GF-D8 (cell line): ENCODE results near the gene PDXK.

Experiments used
- DNase-seq: peaks from one replicate; lab custom pipeline; 2025; lab: John Stamatoyannopoulos, UW

PDXK gene

GRCh38 chr21:43743947-43744346, 25.0 kb downstream of the PDXK start:
- no peak for DNase-seq

DNA sequence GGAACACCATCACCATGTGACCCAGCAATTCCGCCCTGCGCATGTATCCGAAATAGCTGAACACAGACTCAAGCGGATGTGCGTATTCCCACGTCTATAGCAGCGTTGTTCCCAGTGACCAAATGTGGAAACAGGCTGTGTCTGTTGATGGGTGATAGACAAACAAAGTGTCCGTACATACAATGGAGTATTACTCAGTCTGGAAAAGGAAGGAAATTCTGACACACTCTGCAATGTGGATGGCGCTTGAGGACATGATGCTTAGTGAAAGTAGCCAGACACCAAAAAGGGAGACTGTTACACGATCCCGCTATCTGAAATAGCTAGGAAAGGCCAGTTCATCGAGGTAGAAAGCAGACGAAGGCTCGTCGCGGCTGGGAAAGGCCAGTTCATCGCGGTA, 25.8 kb downstream of the PDXK start:
- DNase-seq: no peak

DNA sequence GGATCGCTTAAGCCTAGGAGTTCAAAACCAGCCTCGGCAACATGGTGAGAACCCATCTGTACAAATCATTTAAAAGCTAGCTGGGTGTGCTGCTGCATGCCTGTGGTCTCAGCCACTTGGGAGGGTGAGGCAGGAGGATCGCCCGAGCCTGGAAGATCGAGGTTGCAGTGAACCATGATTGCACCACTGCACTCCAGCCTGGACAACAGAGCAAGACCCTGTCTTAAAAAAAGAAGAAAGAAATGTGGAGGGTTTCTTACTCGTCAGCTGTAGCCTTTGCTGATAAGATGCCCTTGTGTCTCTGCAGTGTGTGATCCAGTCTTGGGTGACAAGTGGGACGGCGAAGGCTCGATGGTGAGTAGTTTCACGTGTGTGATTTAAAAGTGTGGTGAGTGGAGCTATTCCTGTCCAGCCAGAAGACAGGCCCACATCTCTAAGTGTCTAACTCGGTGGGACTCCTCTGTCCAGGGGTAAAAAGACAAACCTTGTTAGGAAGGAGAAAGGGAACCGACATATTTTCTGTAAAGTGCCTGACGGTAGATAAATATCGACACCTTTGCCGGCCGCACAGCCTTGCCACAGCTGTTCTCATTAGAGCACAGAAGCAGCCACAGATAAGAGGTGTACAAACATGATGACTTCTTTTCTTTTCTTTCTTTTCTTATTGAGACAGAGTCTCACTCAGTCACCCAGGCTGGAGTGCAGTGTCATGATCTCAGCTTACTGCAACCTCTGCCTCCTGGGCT, 27.0 kb downstream of the PDXK start:
- DNase-seq: no peak

- no peak for DNase-seq
These were observed 29.7 kb downstream of the PDXK start for GRCh38 chr21:43748622-43749021.

- DNase-seq: no peak
These were observed 30.8 kb downstream of the PDXK start for GRCh38 chr21:43749651-43750262.

GRCh38 chr21:43750339-43751033, 31.6 kb downstream of the PDXK start:
- DNase-seq: no peak

GRCh38 chr21:43751955-43752591, 33.1 kb downstream of the PDXK start:
- DNase-seq: no peak

DNA sequence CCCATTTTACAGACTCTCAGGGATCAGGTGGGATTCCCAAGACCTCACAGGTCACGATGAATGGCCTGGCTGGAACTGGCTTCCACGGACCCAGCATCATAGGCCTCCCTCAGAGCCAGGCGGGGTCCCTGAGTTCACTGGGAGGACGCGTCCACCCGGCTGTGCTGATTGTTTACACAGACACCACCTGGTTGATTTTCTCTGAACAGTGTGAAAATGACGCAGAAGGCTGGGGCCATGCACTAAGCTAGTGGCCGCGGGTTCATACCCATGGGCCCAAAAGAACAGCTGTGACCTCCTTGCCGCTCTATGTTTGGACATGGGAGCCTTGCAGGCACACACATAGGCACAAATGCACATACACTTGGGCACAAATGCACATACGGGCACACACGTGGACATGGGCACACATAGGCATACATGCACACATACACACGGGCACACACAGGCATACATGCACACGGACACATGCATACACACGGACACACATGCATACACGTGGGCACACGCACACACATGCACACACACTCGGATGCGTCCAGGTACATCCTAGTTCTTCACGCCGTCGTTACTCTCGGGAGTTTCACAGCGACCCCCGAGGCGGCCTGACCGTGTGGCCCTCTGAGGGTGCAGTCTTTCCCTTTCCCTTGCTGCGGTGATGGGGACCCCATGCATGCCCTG, 34.0 kb downstream of the PDXK start:
- no peak for DNase-seq

DNA sequence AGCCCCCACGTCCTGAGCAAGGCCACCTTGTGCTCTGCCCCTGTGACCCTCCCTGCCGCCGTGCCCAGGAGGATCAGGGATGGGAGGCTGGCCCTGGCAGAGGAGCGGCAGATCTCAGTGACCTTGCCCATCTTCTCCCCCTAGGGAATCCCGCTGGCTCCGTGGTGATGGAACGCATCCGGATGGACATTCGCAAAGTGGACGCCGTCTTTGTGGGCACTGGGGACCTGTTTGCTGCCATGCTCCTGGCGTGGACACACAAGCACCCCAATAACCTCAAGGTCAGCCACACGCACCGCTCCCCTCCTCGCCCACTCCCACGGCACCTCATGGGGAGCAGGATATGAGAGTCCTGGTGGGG, 34.5 kb downstream of the PDXK start:
- DNase-seq: no peak

GRCh38 chr21:43754948-43755781, 36.2 kb downstream of the PDXK start:
- DNase-seq: no peak

DNA sequence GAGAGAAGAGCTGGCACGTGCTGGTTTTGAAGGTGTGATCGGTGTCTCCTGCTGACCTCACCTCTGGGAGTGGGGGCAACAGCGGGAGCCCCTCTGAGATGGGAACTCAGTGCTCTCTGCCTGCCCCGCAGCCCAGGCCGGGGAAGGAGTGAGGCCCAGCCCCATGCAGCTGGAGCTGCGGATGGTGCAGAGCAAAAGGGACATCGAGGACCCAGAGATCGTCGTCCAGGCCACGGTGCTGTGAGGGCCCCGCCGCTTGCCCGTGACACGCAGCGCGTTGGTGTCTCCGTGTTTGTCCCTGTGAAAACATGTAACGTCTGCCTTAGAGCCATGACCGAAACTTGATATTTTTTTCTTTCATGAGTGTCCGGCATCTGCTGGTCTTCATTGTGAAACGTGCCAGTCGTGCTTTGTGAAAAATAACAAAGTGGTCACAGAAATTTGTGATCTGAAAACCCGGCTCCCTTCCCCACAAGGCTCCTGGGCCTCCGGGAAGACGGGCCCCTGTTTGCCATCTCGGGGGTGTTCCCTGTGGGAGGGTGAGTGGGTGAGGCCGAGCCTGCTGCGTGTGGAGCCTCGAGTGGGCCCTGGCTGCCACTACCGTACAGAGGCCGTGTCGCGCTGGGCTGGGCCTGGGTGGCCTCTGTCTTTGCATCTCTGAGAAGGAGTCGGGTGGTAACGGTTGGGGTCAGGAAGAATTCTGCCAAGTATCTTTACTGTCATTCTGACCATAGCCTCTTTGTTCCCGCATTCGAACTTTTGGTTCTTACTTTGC, 37.1 kb downstream of the PDXK start:
- no peak for DNase-seq

GRCh38 chr21:43757601-43758000, 38.7 kb downstream of the PDXK start:
- no peak for DNase-seq

DNA sequence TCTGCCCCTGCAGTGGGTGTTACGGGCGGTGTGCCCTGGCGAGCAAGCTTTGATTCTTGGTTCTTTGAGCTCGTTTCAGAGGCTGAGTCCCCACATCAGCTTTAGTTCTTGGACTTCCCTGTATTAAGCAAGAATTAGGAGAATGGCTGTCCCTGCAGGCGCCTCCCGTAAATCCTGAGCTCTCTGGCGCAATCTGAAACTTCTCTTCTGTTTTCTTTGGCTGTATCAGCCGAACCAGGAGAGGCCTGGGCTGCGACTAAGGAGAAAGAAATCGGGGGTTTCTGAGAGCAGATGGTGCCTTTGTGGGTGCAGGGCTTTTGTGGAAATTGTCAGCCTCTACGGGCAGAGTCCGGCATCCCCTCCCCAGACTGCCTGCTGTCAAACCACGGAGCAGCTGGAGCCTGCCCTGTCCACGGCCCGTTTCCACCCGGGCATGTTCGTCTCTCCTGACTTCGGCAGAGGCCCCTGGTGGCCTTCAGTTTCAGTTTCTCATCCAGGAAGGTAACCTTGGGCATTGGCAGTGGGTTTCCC, 39.2 kb downstream of the PDXK start:
- no peak for DNase-seq

- no peak for DNase-seq
These were observed 39.9 kb downstream of the PDXK start for GRCh38 chr21:43758811-43759210.

- DNase-seq: no peak
These were observed 40.7 kb downstream of the PDXK start for GRCh38 chr21:43759651-43760050.

GRCh38 chr21:43760391-43760958, 41.5 kb downstream of the PDXK start:
- no peak for DNase-seq

- DNase-seq: no peak
These were observed 43.0 kb downstream of the PDXK start for GRCh38 chr21:43761886-43762285.

DNA sequence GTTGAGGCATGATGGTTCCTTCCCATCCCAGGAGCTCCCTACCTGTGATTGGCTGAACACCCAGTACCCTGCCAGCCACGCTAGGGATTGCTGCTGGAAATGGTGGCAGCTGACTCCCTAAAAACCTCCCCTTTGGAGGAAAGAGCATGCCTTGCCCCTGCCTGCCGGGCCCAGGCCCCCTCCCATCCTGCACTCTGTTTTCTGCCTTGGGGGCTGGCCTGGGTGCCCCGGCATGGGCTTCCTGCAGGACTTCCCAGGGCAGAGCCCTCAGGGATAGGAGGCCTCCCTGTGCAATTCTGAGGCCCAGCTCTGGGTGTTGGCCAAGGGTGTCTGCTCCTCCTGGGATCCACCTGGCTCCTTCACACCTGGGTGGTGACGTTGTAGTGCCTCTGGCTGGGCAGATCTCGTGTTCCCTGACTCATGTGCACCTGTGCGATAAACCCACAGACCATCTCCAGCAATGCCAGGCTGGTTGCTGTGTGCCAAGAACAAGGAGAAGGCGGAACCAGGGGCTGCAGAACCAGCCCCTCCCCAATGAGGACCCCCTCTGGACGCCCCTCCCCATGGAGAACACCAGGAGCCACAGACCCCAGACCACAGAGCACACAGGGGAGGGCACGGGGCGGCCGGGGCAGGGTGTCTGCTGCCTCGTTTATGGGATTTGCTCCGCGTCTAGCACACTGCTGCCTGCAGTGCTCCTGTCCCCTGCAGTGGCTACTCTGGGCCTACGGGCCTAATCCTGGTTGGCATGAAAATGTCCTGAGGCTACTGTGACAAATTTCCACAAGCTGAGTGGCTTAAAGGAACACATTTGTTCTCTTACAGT, 43.6 kb downstream of the PDXK start:
- no peak for DNase-seq

- no peak for DNase-seq
These were observed 45.1 kb downstream of the PDXK start for GRCh38 chr21:43763901-43764523.
